HEK293 (cell line): ENCODE measurements around the gene MEGF10.

Experiments
- CTCF ChIP-seq: fragments of 450-650 bp; formaldehyde crosslinking; IDR thresholded peaks from 2 replicates; pipeline ENCODE4 v1.5.1; 2016; ENCODE audit warnings: missing biosample characterization, missing genetic modification characterization
- YY1 ChIP-seq: fragments of 450-650 bp; formaldehyde crosslinking; IDR thresholded peaks from 2 replicates; pipeline ENCODE4 v1.5.1; 2018; ENCODE audit warnings: missing biosample characterization, missing genetic modification characterization
- ZIC2 ChIP-seq: fragments of 450-650 bp; formaldehyde crosslinking; IDR thresholded peaks from 2 replicates; pipeline ENCODE4 v1.5.1; 2016; ENCODE audit warnings: missing biosample characterization, missing genetic modification characterization
- ZNF169 ChIP-seq: fragments of 450-650 bp; formaldehyde crosslinking; IDR thresholded peaks from 2 replicates; pipeline ENCODE4 v1.5.1; 2016; ENCODE audit warnings: missing biosample characterization, missing genetic modification characterization
- ZNF274 ChIP-seq, 2 experiments: fragments of 200-500 bp in 1 of 2; fragments of 450-650 bp in 1 of 2; sonication (Bioruptor generic) in 1 of 2; formaldehyde crosslinking in 1 of 2; IDR thresholded peaks; 2 replicates each; pipeline versions ENCODE4 v1.5.1 to v1.6.1; 2014 to 2016; ENCODE audit warnings: borderline replicate concordance in 1 of 2, inconsistent platforms in 1 of 2, low read length in 1 of 2, missing biosample characterization in 1 of 2, missing genetic modification characterization in 1 of 2

- TF ChIP-seq ZNF274 (IDR thresholded peaks at IDR 0.05; ENCODE audit: low read length) (no peak), ZNF274 (tag by site-specific recombination; IDR thresholded peaks at IDR 0.05; ENCODE audit: borderline replicate concordance) (no peak), ZNF169 (tag by site-specific recombination) (no peak), CTCF (tag by site-specific recombination) (no peak), ZIC2 (no peak), YY1 (tag by site-specific recombination) (no peak)
Measured at GRCh38 chr5:127416906-127417305, 126.3 kb downstream of the MEGF10 start.
